NCI-H446 treated with DMSO at 0.1 percent for 48 hours (cell line): ENCODE results near the gene MPRIP.

Experiments used
- DNase-seq: peaks from one replicate; lab custom pipeline; 2025; lab: John Stamatoyannopoulos, UW

MPRIP gene

GRCh38 chr17:17086585-17086984, 44.3 kb downstream of the MPRIP start:
- no peak for DNase-seq

- no peak for DNase-seq
Measured at GRCh38 chr17:17087424-17088015, 45.3 kb downstream of the MPRIP start.

DNA sequence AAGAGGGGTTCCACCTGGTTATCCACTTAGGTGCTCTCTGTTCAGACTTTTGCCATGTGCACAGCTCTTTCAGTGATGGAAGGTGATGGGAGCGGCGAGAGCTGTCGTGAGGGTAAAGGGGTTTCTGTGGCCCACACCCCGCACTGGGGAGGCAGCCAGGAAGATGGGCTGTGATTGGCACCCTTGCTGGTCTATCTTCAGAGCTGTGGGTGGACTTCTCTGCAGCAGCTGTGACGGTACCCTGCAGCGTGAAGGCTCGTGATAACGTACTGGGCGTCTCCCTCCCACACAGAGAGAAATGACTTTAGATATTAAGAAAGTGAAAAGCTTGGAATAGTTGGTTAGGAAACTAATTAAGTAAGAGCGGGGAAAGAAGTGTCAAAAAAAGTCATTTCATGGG, 45.8 kb downstream of the MPRIP start:
- DNase-seq = no peak

DNA sequence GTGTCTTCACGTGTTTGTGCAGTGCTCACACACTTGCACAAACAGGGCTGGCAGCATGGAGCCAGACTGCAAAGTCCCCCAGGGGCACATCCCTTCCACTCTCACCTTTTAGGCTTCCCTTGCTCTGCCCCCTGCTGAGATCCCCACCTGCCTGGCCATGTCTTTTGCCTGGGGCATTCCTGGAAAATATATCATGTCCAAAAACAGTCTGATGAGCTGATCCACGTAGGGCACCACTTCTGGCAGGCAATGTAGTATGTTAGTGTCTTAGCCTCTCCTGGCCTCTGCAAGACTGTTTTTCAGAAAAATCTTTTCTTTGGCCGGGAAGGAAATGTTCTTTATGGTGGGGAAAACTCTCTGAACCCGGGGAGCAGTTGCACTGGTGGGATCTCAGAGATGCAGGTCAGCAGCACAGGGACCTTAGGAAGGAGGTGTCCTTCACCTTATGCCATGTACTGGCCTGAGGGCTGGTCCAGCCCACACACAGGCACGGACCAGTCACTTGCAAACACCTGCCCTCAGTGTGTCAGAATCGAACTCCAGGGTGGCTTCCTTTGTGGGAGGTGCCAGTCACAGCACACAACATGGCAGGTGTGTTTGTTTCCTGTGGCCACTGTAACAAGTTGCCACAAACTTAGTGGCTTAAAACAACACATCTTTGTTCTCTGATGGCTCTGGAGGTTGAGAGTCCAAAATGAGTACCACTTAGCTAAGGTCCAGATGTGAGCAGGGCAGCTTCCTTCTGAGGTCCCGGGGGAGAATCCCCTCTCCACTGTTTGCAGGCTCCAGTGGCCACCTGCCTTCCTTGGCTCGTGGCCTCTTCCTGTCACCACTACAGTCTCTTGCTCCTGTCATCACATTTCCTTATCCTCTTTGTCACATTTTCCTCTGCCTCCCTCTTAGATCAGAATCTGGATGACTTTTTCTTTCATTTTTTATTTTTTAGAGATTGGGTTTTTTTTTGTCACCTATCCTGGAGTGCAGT, 46.6 kb downstream of the MPRIP start:
- no peak for DNase-seq

DNA sequence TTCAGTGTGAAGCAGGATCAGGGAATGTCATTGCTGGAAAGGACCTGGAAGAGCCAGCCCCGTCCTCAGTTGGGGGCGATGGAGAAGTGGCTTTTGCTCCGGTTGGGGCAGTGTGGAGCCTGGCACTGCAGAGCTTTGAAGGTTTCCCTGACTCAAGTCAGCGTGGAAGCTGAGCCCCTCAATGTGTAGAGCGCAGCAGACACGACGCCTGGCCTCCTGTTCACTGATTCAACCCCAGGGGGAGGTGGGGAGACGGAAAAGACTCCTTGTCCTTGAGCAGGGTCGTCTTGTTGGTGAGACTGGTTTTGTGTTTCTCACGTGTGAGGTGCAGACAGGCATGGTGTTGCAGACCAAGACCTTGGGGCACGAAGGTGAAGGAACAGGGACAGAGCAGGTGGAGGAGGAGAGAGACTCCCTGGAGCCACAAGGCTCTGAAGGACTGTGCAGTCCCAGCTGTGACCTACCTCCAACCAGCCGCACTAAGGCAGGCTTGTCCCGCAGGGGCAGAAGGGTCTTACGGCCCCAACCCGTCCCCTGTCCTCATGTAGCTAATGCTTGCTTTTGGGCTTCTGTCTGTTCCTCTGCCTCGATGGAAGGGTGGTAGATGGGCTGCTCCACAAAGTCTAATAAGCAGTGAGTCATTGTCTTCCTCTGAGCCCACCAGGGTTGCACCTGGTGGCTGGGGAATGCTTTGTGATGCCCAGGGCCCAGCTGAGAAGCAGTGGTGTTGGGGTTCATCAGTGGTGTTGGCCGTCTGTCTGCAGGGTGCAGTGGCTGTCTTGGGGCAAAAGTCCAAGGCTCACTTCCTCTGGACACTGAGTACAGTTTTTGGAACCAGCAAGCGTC, 47.8 kb downstream of the MPRIP start:
- no peak for DNase-seq

GRCh38 chr17:17090642-17091103, 48.4 kb downstream of the MPRIP start:
- no peak for DNase-seq

GRCh38 chr17:17091276-17091675, 49.0 kb downstream of the MPRIP start:
- DNase-seq = no peak

DNA sequence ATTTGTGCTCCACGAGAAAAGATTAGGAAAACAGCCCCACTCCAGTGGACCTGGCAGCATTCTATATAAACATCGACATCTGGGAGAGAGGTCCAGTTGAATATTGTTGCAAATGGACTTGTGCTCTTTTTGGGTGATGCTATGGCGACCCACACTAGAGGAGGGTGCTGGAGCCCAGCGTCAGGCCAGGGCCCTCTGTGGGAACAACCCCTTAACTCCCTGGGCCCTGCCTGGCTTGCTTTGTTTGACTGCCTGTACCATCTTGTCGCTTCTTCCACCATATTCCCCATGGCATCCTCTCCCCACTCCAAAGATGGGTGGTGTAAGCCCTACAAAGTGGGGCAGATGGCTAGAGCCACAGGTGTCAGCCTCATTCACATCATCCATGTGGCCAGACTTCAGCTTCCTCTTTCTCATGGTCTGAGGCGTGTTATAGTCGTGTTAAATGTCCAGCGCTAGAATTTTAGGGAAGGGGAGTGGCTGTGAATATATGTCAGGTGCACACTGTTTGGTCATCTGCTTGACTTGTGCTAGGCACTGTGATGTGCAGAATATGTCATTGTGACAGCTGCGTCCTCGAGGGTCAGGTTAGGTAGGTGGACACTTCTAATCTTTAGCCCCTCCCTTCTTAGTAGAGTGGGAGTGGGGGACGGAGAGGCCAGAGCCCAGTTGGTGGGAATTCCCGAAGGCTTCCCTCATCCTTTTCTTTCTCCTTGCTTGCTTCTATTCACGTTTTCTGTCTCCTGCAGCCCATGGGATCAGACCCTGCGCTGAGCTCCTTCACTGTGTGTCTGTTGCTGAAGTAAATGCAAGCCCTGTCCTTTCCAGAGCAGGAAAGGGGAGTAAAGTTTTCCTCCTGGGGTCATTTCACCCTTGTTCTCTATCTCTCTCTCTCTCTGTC, 49.8 kb downstream of the MPRIP start:
- DNase-seq = no peak

- no peak for DNase-seq
Measured at GRCh38 chr17:17093764-17094163, 51.5 kb downstream of the MPRIP start.

DNA sequence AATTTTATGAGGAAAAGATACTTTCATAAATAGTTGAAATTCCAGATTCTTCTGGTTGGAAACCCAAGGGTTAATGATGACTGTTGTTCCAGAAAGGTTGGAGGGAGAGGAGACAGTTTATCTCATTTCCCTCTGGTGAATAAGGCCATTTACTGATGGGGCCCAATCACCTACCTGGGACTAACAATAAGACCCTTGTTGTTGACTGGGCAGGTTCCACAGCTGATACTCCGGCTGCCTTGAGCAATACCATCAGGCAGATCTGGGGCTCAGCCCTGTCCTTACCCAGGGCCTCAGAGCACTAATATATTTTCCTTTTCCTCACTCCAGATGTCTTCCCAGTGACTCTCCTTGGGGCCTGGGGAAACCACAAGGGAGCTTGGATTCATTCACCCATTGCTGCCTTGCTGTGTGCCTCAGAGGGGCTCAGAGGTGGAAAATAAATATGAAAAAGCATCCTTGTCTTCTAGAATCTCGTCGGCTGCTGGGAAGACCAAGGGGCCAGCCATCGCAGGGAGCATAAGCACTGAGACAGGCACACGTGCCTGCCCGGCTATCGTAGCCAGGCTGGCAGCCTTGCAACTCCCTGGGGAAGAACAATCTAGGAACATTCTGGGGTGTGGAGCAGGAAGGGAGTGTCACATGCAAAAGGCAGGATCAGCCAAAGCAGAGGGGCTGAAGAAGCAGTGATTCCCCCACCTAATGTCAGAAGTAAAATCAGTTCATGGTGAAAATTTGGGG, 54.4 kb downstream of the MPRIP start:
- no peak for DNase-seq

GRCh38 chr17:17097763-17098345, 55.6 kb downstream of the MPRIP start:
- no peak for DNase-seq

DNA sequence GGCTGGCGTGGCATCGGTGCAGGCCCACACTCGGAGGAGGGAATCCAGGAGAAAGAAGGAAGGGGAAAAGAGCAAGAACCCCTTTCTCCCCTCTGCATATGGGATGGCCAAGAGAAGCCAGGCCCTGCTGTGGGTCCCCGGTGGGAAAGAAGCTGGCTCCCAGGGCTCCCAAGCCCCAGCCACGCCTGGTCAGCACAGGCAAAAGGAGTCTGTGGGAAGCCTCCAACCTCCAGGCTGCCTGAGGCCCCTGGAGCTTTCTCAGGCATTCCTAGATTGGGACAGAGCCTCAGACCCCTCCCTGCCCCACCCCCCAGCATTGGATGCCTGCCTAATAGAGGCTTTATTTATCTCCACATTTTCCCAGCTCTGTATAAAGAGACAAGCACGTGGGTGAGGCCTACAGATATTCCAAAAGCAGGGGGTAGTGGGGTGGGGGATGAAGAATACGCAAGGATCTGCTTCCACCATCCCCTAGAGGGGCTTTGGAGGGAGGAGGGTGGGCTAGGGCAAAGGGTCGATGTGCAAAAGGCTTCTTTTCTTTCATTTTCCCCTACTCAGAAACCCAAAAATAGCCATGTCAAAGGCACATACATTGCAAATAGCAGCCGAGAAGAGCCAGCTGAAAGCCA, 56.4 kb downstream of the MPRIP start:
- DNase-seq = no peak

- DNase-seq = no peak
Measured at GRCh38 chr17:17102176-17102575, 59.9 kb downstream of the MPRIP start.

GRCh38 chr17:17103160-17103559, 60.9 kb downstream of the MPRIP start:
- DNase-seq = no peak

DNA sequence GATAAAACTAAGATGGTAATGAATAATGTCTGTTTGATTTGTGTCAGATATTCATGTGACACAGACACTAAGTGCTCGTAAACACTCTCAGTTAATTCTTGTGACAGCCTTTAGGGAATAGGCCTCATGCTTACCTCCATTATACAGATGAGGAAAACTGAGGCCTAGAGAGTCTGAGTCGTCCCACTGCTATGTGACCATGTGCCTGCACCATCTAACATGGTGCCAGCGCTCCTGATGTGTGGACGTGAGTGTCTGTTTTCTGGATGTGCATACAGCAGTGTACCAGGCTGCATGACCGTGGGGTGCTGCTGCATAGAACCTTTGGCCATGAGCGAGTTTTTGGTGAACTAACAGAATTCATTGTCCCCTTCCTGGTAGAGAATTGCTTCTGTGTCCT, 61.8 kb downstream of the MPRIP start:
- no peak for DNase-seq

- DNase-seq = no peak
Measured at GRCh38 chr17:17104494-17104893, 62.2 kb downstream of the MPRIP start.

DNA sequence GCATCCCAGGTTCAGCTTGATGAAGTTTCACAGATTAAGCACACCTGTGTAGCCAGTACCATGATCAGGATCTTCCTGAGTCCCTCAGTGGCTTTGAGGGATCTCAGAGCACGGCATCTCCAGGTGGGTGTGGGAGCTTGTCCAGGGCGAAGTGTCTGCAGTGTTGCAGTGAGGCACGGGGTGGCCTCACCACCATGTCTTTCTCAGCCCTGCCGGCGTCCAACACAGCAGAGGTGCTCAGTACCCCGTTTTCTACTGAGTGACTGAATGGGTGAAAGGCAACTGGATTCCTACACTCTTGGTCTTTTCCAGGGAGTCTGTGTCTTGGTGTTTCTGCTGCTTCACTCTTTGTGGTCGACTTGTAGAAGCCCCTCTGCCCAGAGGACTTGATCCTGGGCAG, 63.7 kb downstream of the MPRIP start:
- DNase-seq = no peak

- DNase-seq = no peak
Measured at GRCh38 chr17:17106756-17107155, 64.5 kb downstream of the MPRIP start.

- no peak for DNase-seq
Measured at GRCh38 chr17:17107281-17107680, 65.0 kb downstream of the MPRIP start.
